Embryonic facial prominence (tissue), 1 donor: ENCODE data around the gene TSKU.

Experiments
- DNase-seq: peaks from one replicate; pipeline ENCODE4 v3.0.0-alpha.2; 2016; ENCODE audit errors: extremely low spot score

The TSKU gene

GRCh38 chr11:76752321-76753143, 30.6 kb upstream of the TSKU start:
- no peak for DNase-seq

GRCh38 chr11:76753449-76753848, 29.7 kb upstream of the TSKU start:
- DNase-seq, result no peak

- no peak for DNase-seq
These were observed 29.2 kb upstream of the TSKU start for GRCh38 chr11:76753950-76754349.

- no peak for DNase-seq
These were observed 26.8 kb upstream of the TSKU start for GRCh38 chr11:76756341-76756741.

- no peak for DNase-seq
These were observed 24.8 kb upstream of the TSKU start for GRCh38 chr11:76758311-76758710.

- DNase-seq, result no peak
These were observed 24.1 kb upstream of the TSKU start for GRCh38 chr11:76759092-76759491.

GRCh38 chr11:76759517-76759916, 23.6 kb upstream of the TSKU start:
- DNase-seq, result no peak

GRCh38 chr11:76760236-76760635, 22.9 kb upstream of the TSKU start:
- no peak for DNase-seq

GRCh38 chr11:76761718-76762355, 21.3 kb upstream of the TSKU start:
- no peak for DNase-seq

- no peak for DNase-seq
These were observed 20.8 kb upstream of the TSKU start for GRCh38 chr11:76762356-76762752.

GRCh38 chr11:76762867-76763572, 20.1 kb upstream of the TSKU start:
- DNase-seq, result no peak

GRCh38 chr11:76763573-76764346, 19.4 kb upstream of the TSKU start:
- DNase-seq, result no peak

- DNase-seq, result no peak
These were observed 18.1 kb upstream of the TSKU start for GRCh38 chr11:76764941-76765665.

GRCh38 chr11:76765863-76766350, 17.2 kb upstream of the TSKU start:
- DNase-seq, result no peak

- DNase-seq, result no peak
These were observed 16.6 kb upstream of the TSKU start for GRCh38 chr11:76766521-76766920.

- no peak for DNase-seq
These were observed 15.5 kb upstream of the TSKU start for GRCh38 chr11:76767659-76768058.

- DNase-seq, result no peak
These were observed 14.9 kb upstream of the TSKU start for GRCh38 chr11:76768088-76768908.

GRCh38 chr11:76768909-76769560, 14.1 kb upstream of the TSKU start:
- no peak for DNase-seq
